Stimulated activated naive CD4-positive, alpha-beta T cell (primary cell): ENCODE measurements around the gene CFAP44.
A peak's percentile ranks its signal among the peaks of the same experiment; 100 is the strongest.
"Not testable (repeated sequence)": the region's sequence is repeated elsewhere in the genome, so short reads cannot be mapped to it uniquely, and the experiment has no call there.

ENCODE experiments used
- DNase-seq, 6 experiments: peaks; one replicate each; lab custom pipeline; 2025; lab: John Stamatoyannopoulos, UW

Gene CFAP44, protein sequence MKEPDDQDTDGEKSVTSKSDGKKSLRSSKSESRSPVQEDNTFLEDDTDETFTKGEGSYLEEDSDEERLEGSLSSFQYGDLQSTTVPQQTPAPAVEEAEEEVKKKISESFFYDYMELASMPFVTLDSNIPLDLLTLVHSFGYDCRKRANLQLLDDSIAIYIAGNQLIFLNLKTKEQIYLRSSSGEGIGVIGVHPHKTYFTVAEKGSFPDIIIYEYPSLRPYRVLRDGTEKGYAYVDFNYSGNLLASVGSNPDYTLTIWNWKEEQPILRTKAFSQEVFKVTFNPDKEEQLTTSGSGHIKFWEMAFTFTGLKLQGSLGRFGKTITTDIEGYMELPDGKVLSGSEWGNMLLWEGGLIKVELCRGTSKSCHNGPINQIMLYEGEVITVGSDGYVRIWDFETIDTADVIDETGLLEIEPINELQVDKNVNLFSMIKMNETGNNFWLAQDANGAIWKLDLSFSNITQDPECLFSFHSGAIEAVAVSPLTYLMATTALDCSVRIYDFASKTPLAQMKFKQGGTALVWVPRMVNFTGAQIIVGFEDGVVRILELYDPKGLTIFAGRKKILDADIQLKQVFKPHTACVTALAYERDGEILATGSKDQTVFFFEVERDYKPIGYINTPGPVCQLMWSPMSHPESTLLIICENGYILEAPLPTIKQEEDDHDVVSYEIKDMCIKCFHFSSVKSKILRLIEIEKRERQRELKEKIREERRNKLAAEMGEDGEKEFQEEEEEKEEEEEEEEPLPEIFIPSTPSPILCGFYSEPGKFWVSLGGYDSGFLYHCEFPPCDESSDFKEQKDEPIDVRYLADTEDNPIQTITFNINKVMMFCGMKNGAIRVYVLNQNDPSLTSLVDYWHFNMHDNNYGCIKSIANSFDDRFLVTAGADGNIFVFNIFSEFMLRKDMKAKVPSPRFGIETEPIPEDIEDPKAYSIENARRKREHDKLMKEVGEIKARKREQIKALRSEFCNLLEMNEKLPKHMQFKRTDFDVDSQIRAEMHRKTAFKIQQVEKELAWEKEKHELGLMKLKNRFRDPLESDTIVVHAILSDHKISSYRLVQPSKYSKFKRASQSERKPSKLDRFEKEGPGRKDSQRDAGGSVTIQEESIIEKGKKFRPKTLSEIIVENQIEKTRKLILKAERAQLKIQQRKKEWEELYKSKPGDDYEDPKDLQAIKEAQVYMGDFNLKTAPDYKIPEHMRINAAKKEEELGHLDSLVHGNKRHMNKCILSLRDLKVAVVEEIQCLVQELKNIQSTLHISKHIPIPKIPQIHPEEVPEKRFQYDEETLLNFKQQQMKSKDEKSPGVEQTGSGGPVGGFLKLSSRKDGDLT (N-terminal part only)

GRCh38 chr3:113441051-113441770, at the start of gene CFAP44:
Gene CFAP44 (minus strand): TSS chr3:113441493. CDS start chr3:113433664, 7,829 bp downstream.
- peak in 5 of 6 experiments; percentile 7 to 45 (median 13) for DNase-seq

DNA sequence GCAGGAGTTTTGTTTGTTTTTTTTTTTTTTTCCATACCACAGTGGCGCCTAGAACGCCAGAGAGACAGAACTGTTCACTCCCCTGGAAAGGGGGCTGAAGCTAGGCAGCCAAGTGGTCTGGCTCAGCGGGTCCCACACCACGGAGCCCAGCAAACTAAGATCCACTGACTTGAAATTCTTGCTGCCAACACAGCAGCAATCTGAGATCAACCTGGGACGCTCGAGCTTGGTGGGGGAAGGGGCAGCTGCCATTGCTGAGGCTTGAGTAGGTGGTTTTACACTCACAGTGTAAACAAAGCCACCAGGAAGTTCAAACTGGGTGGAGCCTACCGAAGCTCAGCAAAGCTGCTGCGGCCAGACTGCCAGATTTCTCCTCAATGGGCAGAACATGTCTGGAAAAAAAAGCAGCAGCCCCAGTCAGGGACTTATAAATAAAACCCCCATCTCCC, 43.9 kb upstream of the CFAP44 start:
- peak in 5 of 6 experiments; percentile 2 to 32 (median 19) for DNase-seq

DNA sequence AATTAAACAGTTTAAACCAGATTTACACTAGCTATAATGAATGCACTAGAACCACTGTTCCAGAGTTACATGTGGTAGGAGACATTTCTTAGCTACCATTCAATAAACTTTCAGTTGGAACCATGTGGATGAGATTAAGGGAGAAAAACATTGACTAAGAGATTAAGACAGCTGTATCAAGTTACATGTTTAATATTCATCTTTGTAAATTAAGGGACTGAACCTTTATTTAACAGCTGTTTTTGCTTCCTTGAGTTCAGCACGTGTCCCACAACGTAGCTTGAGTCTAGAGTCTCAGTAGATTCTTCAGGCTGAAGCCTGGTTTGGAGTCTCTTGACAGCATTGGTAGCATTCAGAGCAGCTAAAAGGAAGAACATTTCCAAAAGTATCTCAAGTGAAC, 27.2 kb upstream of the CFAP44 start:
- no peak for DNase-seq

DNA sequence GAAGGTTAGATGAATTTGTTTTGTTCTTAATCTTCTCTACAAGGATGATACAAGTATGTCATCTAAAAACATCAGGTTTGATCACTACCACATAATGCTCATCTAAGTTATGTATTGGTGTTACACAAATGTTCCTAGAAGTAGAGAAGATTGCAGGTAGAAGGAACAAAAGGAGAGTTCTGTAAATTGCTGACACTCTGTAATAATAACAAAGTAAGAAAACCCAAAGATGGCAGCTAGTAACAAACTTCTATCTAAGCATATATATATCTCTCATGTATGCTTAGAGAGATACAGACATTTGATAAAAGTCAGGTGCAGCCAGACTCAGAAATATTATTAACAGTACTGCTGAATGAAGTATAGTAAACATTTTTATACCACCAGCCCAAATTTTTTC, 20.2 kb upstream of the CFAP44 start:
- DNase-seq: no peak

GRCh38 chr3:113458554-113458953, 17.3 kb upstream of the CFAP44 start:
- not testable (repeated sequence) for DNase-seq

DNA sequence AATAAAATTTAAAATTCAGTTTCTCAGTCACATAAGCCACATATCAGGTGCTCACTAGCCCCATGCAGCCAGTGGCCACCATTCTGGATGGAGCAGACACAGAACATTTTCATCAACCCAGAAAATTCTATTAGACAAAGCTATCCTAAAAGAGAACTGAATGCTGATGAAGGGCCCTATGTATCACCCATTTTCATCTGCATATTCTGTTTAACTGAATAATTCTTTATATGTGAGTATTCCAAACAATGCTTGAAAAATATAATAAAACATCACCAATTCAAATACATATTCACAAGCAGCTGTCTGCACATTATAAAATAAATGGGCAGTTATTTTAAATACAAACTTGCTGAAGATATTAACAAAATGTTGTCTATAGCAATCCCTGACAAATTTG, 14.2 kb upstream of the CFAP44 start:
- DNase-seq: no peak

GRCh38 chr3:113454630-113455029, 13.3 kb upstream of the CFAP44 start:
- DNase-seq: no peak

- DNase-seq: no peak
Measured at GRCh38 chr3:113454057-113454456, 12.8 kb upstream of the CFAP44 start.

GRCh38 chr3:113450911-113451310, 9.6 kb upstream of the CFAP44 start:
- DNase-seq: no peak

- DNase-seq: no peak
Measured at GRCh38 chr3:113439606-113440005, 1.7 kb downstream of the CFAP44 start.

GRCh38 chr3:113438224-113438623, 3.1 kb downstream of the CFAP44 start:
- no peak for DNase-seq

GRCh38 chr3:113437411-113437810, 3.9 kb downstream of the CFAP44 start:
- DNase-seq: no peak

DNA sequence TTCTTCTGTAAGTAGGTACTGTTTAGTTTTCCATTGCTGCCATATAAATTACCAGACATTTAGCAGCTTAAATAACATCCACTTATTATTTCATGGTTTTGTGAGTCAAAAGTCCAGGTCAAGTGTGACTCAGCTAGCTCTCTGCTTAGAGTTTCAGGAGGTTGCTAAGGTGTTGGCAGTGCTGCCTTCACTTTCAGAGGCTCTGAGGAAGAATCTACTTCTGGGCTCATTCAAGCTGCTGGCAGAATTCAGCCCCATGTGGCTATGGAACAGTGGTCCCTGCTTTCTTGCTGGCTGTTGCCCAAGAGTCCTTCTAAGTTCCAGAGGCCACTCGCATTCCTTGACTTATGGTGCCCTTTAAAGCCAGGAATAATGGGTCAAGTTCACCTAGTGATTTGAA, 4.5 kb downstream of the CFAP44 start:
- no peak for DNase-seq

DNA sequence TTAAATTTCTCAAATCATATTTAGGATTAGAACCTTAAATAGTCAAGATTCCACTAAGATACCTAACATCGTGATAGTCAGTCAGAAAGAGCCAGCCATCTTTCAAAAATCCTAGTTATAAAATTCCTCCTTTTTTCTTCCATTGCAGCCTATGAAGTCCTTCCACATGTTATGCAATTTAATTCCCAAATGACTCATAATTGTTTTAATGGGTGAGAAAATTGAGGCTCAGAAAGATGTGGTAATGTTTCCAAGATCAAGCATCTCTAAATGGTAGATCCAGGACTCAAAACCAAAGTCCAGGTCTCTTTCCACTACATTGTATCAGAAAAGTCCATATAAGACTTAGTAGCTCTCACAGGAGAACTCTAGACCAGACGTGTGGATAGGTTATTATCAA, 9.5 kb downstream of the CFAP44 start:
- no peak for DNase-seq

- DNase-seq: no peak
Measured at GRCh38 chr3:113428581-113428980, 12.7 kb downstream of the CFAP44 start.

GRCh38 chr3:113423699-113424098, 17.6 kb downstream of the CFAP44 start:
- no peak for DNase-seq

GRCh38 chr3:113421082-113421481, 20.2 kb downstream of the CFAP44 start:
- DNase-seq: no peak

- no peak for DNase-seq
Measured at GRCh38 chr3:113409676-113410075, 31.6 kb downstream of the CFAP44 start.

DNA sequence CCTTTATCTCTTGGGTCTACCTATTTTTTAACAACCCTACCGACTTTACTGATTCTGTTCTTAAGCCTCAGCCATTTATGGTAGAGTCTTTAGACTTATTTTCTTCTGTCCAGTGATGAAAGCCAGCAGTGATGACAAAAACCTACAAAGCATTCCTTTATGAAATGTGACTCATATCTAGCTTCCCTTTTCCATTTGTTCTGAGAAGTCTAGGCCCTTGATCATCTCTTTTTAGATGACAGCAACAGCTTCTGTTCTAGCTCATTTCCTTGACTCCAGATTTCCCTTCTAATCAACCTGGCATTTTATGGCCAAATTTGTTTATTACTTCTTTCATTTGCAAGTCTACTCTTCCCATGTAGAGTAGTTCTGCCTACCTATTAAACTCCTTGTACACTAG, 36.1 kb downstream of the CFAP44 start:
- no peak for DNase-seq

GRCh38 chr3:113404637-113405036, 36.7 kb downstream of the CFAP44 start:
- DNase-seq: no peak
